IMR-90 (cell line): ENCODE measurements around the gene TBX1. TPM values are rescaled to one million over a fixed set of nuclear protein-coding genes. Genes with fewer than 3 reads are reported as not detected.

ENCODE experiments used
- ATAC-seq: fragments of 200-7000 bp; cut with Tn5 transposase; 2 replicates; pipeline ENCODE4 v1.9.1; 2020; ENCODE audit warnings: low read depth, mild to moderate bottlenecking, moderate library complexity
- BruUV-seq: library from RNA; stranded (reverse); fragments of 400-500 nt; replicated peaks from 2 replicates; lab custom pipeline; 2021; lab: Mats Ljungman, UMichigan
- CTCF ChIA-PET: fragments of 300-600 bp; formaldehyde crosslinking; extraction: SDS; loops from one replicate; lab custom pipeline; 2021; ENCODE audit warnings: antibody characterized with exemption; lab: Yijun Ruan, JAX
- POLR2A ChIA-PET: fragments of 300-600 bp; sonication (Branson Sonifier 250); formaldehyde crosslinking; loops from one replicate; lab custom pipeline; 2022; ENCODE audit warnings: antibody characterized with exemption; ENCODE audit not compliant: unreplicated experiment; lab: Charles Lee
- DNase-seq: peaks from one replicate; pipeline ENCODE4 v3.0.0; 2013
- H2AFZ ChIP-seq: replicated peaks from 2 replicates; pipeline ENCODE3; 2013; ENCODE audit warnings: low read length, mild to moderate bottlenecking; ENCODE audit not compliant: poor library complexity
- H2AK5ac ChIP-seq: 2 replicates; pipeline ENCODE4 v1.6.1; 2013; ENCODE audit warnings: low read depth, low read length, inconsistent platforms
- H2AK9ac ChIP-seq: replicated peaks from 2 replicates; pipeline ENCODE3; 2013; ENCODE audit warnings: mild to moderate bottlenecking, low read depth, low read length, moderate library complexity; ENCODE audit not compliant: poor library complexity
- H2BK120ac ChIP-seq: 2 replicates; pipeline ENCODE4 v1.6.1; 2013; ENCODE audit warnings: low read depth, low read length, inconsistent platforms
- H2BK15ac ChIP-seq: 3 replicates; pipeline ENCODE4 v1.6.1; 2013; ENCODE audit warnings: low read depth, low read length, inconsistent platforms
- H2BK20ac ChIP-seq: 2 replicates; pipeline ENCODE4 v1.6.1; 2013; ENCODE audit warnings: low read depth, mild to moderate bottlenecking, inconsistent platforms, low read length, moderate library complexity
- H2BK5ac ChIP-seq: 2 replicates; pipeline ENCODE4 v1.6.1; 2013; ENCODE audit warnings: mild to moderate bottlenecking, low read depth, low read length, inconsistent platforms; ENCODE audit not compliant: poor library complexity, severe bottlenecking
- H3K14ac ChIP-seq: replicated peaks from 2 replicates; pipeline ENCODE4 v1.6.1; 2013; ENCODE audit warnings: low read depth, low read length, inconsistent platforms
- H3K18ac ChIP-seq: 2 replicates; pipeline ENCODE4 v1.6.1; 2013; ENCODE audit warnings: low read depth, low read length, control low read depth
- H3K23ac ChIP-seq: 2 replicates; pipeline ENCODE4 v1.6.1; 2013; ENCODE audit warnings: low read depth, low read length, inconsistent platforms
- H3K27ac ChIP-seq: 2 replicates; pipeline ENCODE4 v1.5.1; 2013; ENCODE audit warnings: mild to moderate bottlenecking, control low read depth, low read length; ENCODE audit not compliant: insufficient read depth
- H3K27me3 ChIP-seq: 2 replicates; pipeline ENCODE4 v1.6.1; 2013; ENCODE audit warnings: low read length; ENCODE audit not compliant: control insufficient read depth, insufficient read depth
- H3K36me3 ChIP-seq: 2 replicates; pipeline ENCODE4 v1.6.1; 2013; ENCODE audit warnings: low read length, mixed read lengths; ENCODE audit not compliant: control insufficient read depth, insufficient read depth
- H3K4ac ChIP-seq: 2 replicates; pipeline ENCODE4 v1.6.1; 2013; ENCODE audit warnings: low read depth, low read length, inconsistent platforms
- H3K4me1 ChIP-seq: 2 replicates; pipeline ENCODE4 v1.6.1; 2013; ENCODE audit warnings: low read length, mixed read lengths; ENCODE audit not compliant: control insufficient read depth, insufficient read depth
- H3K4me2 ChIP-seq: 2 replicates; pipeline ENCODE4 v1.6.1; 2013; ENCODE audit warnings: low read depth, mild to moderate bottlenecking, control low read depth, low read length, moderate library complexity
- H3K4me3 ChIP-seq: 2 replicates; pipeline ENCODE4 v1.5.1; 2013; ENCODE audit warnings: low read depth, mild to moderate bottlenecking, control low read depth, low read length, moderate library complexity; ENCODE audit not compliant: insufficient read depth
- H3K56ac ChIP-seq: 2 replicates; pipeline ENCODE4 v1.6.1; 2013; ENCODE audit warnings: low read length, inconsistent platforms; ENCODE audit not compliant: insufficient read depth; ENCODE audit errors: extremely low read depth
- H3K79me1 ChIP-seq, 2 experiments: 2 replicates each; pipeline ENCODE4 v1.6.1; 2013; ENCODE audit warnings: low read length in 2 of 2, inconsistent platforms in 1 of 2, low read depth in 1 of 2
- H3K9ac ChIP-seq: 2 replicates; pipeline ENCODE4 v1.6.1; 2013; ENCODE audit warnings: low read depth, low read length, control low read depth
- H3K9me1 ChIP-seq: 2 replicates; pipeline ENCODE4 v1.6.1; 2013; ENCODE audit warnings: low read length, inconsistent platforms; ENCODE audit not compliant: insufficient read depth
- H3K9me3 ChIP-seq: 2 replicates; pipeline ENCODE4 v1.6.1; 2013; ENCODE audit warnings: low read length; ENCODE audit not compliant: control insufficient read depth, insufficient read depth
- H4K20me1 ChIP-seq: 2 replicates; pipeline ENCODE4 v1.6.1; 2013; ENCODE audit warnings: low read length, inconsistent platforms; ENCODE audit not compliant: insufficient read depth
- H4K5ac ChIP-seq: 2 replicates; pipeline ENCODE4 v1.6.1; 2013; ENCODE audit warnings: mild to moderate bottlenecking, low read depth, low read length, control low read depth
- H4K8ac ChIP-seq, 2 experiments: 2 replicates each; pipeline ENCODE4 v1.6.1; 2013; ENCODE audit warnings: low read depth in 2 of 2, low read length in 2 of 2, control low read depth in 1 of 2, inconsistent platforms in 1 of 2
- H4K91ac ChIP-seq: 2 replicates; pipeline ENCODE4 v1.6.1; 2013; ENCODE audit warnings: low read depth, low read length, inconsistent platforms; ENCODE audit not compliant: insufficient read depth
- BHLHE40 ChIP-seq: fragments of 150-350 bp; IDR thresholded peaks from 2 replicates; pipeline ENCODE4 v1.6.1; 2016; ENCODE audit warnings: mild to moderate bottlenecking, low read depth, low read length
- CHD1 ChIP-seq: IDR thresholded peaks from 2 replicates; pipeline ENCODE4 v1.6.1; 2012; ENCODE audit warnings: low read depth, low read length, improper control_type of control experiment
- FOS ChIP-seq: fragments of 150-350 bp; IDR thresholded peaks from 2 replicates; pipeline ENCODE4 v1.6.1; 2016; ENCODE audit warnings: low read depth, low read length
- MAFK ChIP-seq: IDR thresholded peaks from 2 replicates; pipeline ENCODE4 v1.6.1; 2012; ENCODE audit warnings: low read depth, low read length, improper control_type of control experiment
- MAZ ChIP-seq: IDR thresholded peaks from 2 replicates; pipeline ENCODE4 v1.6.1; 2012; ENCODE audit warnings: low read depth, mild to moderate bottlenecking, low read length, improper control_type of control experiment, moderate library complexity, borderline replicate concordance
- MXI1 ChIP-seq: IDR thresholded peaks from 2 replicates; pipeline ENCODE4 v1.6.1; 2012; ENCODE audit warnings: low read depth, mild to moderate bottlenecking, low read length, moderate library complexity, borderline replicate concordance
- NFE2L2 ChIP-seq: fragments of 150-350 bp; IDR thresholded peaks from 2 replicates; pipeline ENCODE4 v1.6.1; 2016; ENCODE audit warnings: low read depth, mild to moderate bottlenecking, low read length
- POLR2A ChIP-seq: IDR thresholded peaks from 2 replicates; pipeline ENCODE4 v1.6.1; 2012; ENCODE audit warnings: mild to moderate bottlenecking, low read depth, low read length
- RCOR1 ChIP-seq: IDR thresholded peaks from 2 replicates; pipeline ENCODE4 v1.6.1; 2012; ENCODE audit warnings: mild to moderate bottlenecking, low read length, improper control_type of control experiment; ENCODE audit not compliant: insufficient replicate concordance
- WGBS, 2 experiments: methylation state at CpG; one replicate each; pipeline versions ENCODE4 v1.1.5 to v1.1.7; 2013; ENCODE audit warnings: missing lambda C conversion rate in 2 of 2; ENCODE audit not compliant: insufficient read length in 1 of 2; ENCODE audit errors: extremely low coverage in 2 of 2; 5-methylcytosine and 5-hydroxymethylcytosine counted together
- dilution Hi-C: fragments of 300-500 bp; cut with HindIII; formaldehyde crosslinking; loops from one replicate; pipeline ENCODE4 v1.14.3; 2018; ENCODE audit warnings: low sequenced_read_pairs; ENCODE audit not compliant: unreplicated experiment
- in situ Hi-C: fragments of 300-500 bp; cut with MboI; formaldehyde crosslinking; loops from 3 replicates; pipeline ENCODE4 v1.14.3; 2019; ENCODE audit warnings: low sequenced_read_pairs, inconsistent platforms, mixed read lengths
- intact Hi-C: fragments of 100-400 bp; cut with micrococcal nuclease; formaldehyde crosslinking; loops from 2 replicates; pipeline ENCODE4 v1.10.0; 2022
- polyA plus RNA-seq, 3 experiments: library from polyadenylated mRNA; depleted of rRNA; stranded (reverse); fragments of >200 nt; gene quantifications; 2 replicates each; pipeline ENCODE4 v1.2.3, GENCODE V29; 2012; ENCODE audit warnings: low replicate concordance in 1 of 3
- total RNA-seq: library from RNA; depleted of rRNA; stranded (reverse); fragments of >200 nt; gene quantifications from 2 replicates; pipeline ENCODE4 v1.2.3, GENCODE V29; 2012
- TF ChIP-seq, protein P1 (sequence below): fragments of 150-350 bp; IDR thresholded peaks from 2 replicates; pipeline ENCODE4 v1.6.1; 2016; ENCODE audit warnings: low read depth, mild to moderate bottlenecking, low read length, moderate library complexity, borderline replicate concordance
- TF ChIP-seq, protein P2 (sequence below): conservative IDR thresholded peaks from 2 replicates; pipeline ENCODE4 v1.5.1; 2012; ENCODE audit warnings: mild to moderate bottlenecking, low read depth, low read length, improper control_type of control experiment
- TF ChIP-seq, protein P3 (sequence below): fragments of 150-350 bp; IDR thresholded peaks from 2 replicates; pipeline ENCODE4 v1.6.1; 2017; ENCODE audit warnings: mild to moderate bottlenecking, antibody characterized with exemption, low read length, low read depth

TBX1 gene
- total and polyA plus RNA-seq, 2 of the 4 experiments (the other 2 are of a cell fraction): 0.03 TPM; not detected in 1

DNA sequence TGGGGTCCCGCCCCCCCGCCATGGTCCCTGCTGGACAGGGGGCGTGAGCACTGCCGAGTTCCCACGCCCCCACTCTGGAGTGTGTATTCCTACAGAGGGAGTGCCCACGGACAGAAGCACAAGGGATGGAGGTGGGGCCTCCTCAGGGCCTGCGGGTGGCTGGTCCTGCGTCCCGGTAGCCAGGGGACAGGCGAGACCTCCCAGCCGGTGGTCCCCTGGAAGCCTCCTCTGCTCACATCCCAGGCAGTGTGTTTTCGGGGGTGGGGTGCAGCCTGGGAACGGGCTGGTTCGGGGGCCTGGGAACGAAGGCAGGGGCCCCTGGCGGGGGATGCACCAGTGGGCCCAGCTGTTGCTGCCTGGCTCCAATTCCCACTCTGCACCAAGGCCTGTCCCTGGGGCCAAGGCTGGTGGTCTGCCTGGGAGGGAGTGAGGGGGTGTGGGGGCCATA lies 21.1 kb upstream of the TBX1 start:
- Histone ChIP-seq H4K5ac (no peak overlapping the region), H4K20me1 (no peaks in the 10 kb centered on the region; the same call in 1 of the 2 replicates), H3K56ac (no peak overlapping the region), H3K27ac (no peak overlapping the region), H3K18ac (no peak overlapping the region), H3K9me1 (no peaks in the 10 kb centered on the region), H3K27me3 (peaks cover 7% of the 10 kb centered on the region; the same call in 1 of the 2 replicates), H3K9ac (no peak overlapping the region), H3K4me2 (no peak overlapping the region), H2AFZ (no peak overlapping the region), H4K8ac (no peak overlapping the region), H3K79me1 (no peaks in the 10 kb centered on the region), H2AK5ac (no peak overlapping the region), H3K4me3 (no peak overlapping the region), H2BK15ac (no peak overlapping the region), H4K91ac (no peak overlapping the region), H2AK9ac (no peak overlapping the region), H3K14ac (no peak overlapping the region), H2BK5ac (no peak overlapping the region), H3K9me3 (no peaks in the 10 kb centered on the region), H3K23ac (no peak overlapping the region), H2BK20ac (no peak overlapping the region), H3K4me1 (peaks cover 2% of the 10 kb centered on the region; the same call in 1 of the 2 replicates), H3K4ac (no peak overlapping the region), H3K36me3 (no peaks in the 10 kb centered on the region), H2BK120ac (no peak overlapping the region)
- no peak for ATAC-seq
- CTCF ChIA-PET: no interaction called here
- dilution Hi-C loops (no loop called here), in situ Hi-C loops (no loop called here), intact Hi-C loops (no loop called here)
- DNase-seq: no peak
- no TSS peak for BruUV-seq
- WGBS, 2 experiments: 33% methylated on average over 4 of the region's 16 CpGs; no CpG with 5 or more reads in 1 of the 2 experiments
- TF ChIP-seq NFE2L2 (no peak), CHD1 (no peak), FOS (no peak), POLR2A (no peak), BHLHE40 (no peak), MAZ (no peak), MXI1 (no peak), RCOR1 (no peak), MAFK (no peak)
- TF ChIP-seq, protein P1, sequence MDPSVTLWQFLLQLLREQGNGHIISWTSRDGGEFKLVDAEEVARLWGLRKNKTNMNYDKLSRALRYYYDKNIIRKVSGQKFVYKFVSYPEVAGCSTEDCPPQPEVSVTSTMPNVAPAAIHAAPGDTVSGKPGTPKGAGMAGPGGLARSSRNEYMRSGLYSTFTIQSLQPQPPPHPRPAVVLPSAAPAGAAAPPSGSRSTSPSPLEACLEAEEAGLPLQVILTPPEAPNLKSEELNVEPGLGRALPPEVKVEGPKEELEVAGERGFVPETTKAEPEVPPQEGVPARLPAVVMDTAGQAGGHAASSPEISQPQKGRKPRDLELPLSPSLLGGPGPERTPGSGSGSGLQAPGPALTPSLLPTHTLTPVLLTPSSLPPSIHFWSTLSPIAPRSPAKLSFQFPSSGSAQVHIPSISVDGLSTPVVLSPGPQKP: no peak
- TF ChIP-seq, protein P2, sequence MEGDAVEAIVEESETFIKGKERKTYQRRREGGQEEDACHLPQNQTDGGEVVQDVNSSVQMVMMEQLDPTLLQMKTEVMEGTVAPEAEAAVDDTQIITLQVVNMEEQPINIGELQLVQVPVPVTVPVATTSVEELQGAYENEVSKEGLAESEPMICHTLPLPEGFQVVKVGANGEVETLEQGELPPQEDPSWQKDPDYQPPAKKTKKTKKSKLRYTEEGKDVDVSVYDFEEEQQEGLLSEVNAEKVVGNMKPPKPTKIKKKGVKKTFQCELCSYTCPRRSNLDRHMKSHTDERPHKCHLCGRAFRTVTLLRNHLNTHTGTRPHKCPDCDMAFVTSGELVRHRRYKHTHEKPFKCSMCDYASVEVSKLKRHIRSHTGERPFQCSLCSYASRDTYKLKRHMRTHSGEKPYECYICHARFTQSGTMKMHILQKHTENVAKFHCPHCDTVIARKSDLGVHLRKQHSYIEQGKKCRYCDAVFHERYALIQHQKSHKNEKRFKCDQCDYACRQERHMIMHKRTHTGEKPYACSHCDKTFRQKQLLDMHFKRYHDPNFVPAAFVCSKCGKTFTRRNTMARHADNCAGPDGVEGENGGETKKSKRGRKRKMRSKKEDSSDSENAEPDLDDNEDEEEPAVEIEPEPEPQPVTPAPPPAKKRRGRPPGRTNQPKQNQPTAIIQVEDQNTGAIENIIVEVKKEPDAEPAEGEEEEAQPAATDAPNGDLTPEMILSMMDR: no peak
- TF ChIP-seq, protein P3, sequence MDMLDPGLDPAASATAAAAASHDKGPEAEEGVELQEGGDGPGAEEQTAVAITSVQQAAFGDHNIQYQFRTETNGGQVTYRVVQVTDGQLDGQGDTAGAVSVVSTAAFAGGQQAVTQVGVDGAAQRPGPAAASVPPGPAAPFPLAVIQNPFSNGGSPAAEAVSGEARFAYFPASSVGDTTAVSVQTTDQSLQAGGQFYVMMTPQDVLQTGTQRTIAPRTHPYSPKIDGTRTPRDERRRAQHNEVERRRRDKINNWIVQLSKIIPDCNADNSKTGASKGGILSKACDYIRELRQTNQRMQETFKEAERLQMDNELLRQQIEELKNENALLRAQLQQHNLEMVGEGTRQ: no peak
- POLR2A ChIA-PET: no interaction called here
